DMS114 treated with DMSO at 0.1 percent for 48 hours (cell line): ENCODE results near the gene AMOTL1.
A peak's percentile ranks its signal among the peaks of the same experiment; 100 is the strongest.
"Not testable (repeated sequence)": the region's sequence is repeated elsewhere in the genome, so short reads cannot be mapped to it uniquely, and the experiment has no call there.

Experiments
- DNase-seq: peaks from one replicate; lab custom pipeline; 2025; ENCODE audit not compliant: unreplicated experiment; lab: John Stamatoyannopoulos, UW

AMOTL1 gene

DNA sequence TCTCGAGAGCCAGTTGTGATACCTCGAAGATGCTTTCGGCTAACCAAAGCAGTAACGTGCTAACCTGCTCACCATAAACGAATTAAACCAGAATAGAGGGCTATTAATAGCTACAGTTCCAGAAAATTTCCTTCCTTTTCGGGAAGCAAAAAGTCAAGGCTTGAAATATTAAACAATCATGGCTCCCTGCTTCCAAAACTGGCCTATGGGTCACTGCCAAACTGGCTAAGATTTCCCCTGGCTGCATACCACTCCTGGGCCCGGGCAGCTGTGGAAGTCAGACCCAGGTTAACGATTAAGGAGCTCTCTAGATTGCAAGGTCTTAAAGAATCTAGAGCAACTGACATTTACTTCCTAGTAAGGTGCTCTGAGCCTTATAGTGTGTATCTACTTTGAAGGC, 1.7 kb downstream of the AMOTL1 start:
- no peak for DNase-seq

GRCh38 chr11:94770563-94771120, 2.5 kb downstream of the AMOTL1 start:
- no peak for DNase-seq

GRCh38 chr11:94771390-94771789, 3.2 kb downstream of the AMOTL1 start:
- no peak for DNase-seq

GRCh38 chr11:94771951-94772350, 3.8 kb downstream of the AMOTL1 start:
- DNase-seq, result no peak

DNA sequence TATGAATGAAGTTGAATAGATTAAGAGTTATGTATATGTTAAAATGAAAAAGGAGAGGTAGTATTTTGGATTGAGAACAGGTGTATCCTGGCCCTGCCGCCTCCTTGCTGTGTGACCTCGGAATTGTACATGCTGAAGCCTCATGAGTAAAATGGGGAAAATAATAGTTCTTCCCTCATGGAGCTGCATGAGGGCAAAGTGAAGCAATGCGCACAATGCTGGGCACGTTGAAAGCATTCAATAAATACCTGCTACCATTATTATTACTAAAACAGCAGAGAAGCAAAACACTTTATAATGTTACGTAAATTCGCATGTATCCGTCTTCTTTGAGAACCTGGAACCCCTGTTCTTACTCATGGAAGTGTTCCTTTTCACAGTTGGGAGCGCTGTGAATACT, 5.7 kb downstream of the AMOTL1 start:
- no peak for DNase-seq

DNA sequence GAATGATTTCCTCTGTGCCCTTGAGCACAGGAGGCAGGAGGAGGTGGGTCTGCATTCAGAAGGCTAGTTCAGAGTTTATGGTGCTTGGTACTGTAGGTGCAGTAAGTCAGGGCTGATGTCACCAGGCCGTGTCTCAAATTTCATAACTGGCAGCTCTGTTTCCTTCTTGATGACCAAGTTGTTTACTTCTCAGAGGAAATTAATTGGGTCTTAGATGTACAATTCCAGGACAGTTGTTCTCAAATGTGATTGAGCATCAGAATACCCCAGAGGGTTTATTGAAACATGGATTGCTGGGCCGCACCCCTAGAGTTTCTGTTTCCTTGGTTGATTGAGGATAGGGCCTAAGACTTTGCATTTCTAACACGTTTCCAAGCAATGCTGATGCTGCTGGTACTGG, 6.2 kb downstream of the AMOTL1 start:
- DNase-seq, result no peak

- no peak for DNase-seq
These were observed 7.6 kb downstream of the AMOTL1 start for GRCh38 chr11:94775567-94776327.

DNA sequence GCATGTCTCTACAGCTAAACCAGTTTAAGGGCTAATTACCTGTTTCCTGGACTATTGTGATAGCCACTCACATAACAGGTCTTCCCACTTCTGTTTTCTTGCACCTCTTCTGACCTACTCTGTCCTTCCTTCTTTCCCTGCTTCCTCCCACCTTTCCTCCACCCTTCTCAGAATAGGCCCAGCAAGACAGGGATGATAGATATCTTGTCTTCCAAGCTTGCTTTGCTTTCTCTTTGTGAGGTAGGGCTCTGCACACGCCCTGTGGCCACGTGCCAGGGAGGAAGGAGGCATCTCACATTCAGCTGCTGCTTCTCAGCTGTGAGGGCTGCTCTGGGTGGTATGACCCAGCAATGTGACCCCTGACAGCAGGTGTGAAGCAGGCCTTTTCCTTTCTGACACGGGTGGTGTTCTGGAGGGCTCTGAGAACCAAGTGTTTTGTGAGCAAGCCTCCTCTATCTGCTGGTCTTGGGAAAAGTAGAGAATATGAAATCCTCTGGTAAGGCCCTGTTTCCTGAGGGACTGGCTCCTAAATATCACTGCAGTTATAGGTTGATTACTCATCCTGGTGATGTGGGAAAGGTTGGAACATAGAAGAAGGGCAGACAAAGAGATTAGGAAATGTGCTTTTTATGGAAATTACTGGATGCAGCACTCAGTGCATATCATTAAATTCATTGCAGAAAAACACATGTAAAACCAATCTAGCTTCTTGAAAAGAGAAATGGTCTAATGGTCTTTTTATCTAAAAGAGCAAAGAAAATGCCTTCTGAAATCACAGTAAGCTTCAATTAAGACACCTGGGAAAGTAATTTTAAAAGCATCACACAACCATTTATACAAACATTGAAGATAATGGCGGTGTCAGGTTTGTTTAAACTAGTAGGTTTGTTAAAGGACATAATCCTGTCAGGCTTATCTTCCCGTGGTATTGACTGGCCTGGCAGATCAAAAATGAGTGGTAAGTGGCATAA, 8.5 kb downstream of the AMOTL1 start:
- no peak for DNase-seq

DNA sequence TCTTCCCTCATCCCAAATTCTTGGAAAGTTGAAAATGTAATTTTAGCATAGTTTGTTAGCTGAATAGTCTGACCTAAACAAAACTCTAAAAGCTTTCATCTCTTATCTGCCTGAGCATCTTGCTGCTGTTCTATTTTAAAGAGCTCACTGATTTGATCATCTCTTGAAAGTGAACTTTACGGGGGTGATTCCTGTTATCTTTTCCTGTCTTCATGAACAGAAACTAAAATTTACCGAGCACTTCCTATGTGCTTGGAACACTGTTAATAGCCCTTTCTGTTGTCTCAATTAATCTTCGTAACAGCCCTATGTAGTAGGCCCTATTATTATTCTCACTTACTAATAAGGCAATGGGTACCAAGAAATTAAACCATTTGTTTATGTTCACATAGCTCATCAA, 12.3 kb downstream of the AMOTL1 start:
- DNase-seq, result no peak

GRCh38 chr11:94781837-94782236, 13.7 kb downstream of the AMOTL1 start:
- DNase-seq, result no peak

DNA sequence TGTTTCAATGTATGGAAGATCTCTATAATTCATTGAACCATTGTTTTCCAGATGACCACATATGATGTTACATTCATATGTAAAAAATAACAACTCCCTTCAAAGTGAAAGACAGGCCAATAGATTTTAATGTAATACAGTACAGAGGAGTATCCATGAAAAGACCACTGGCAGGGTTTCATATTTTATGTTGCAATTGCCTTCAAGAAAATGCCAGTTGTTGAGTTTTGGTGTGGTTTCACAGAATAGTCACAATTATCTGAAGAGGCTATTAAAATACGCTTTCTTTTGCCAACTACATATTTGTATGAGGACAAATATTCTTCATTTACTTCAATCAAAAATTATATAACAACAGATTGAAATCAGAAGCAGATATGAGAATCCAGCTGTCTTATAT, 14.3 kb downstream of the AMOTL1 start:
- no peak for DNase-seq

DNA sequence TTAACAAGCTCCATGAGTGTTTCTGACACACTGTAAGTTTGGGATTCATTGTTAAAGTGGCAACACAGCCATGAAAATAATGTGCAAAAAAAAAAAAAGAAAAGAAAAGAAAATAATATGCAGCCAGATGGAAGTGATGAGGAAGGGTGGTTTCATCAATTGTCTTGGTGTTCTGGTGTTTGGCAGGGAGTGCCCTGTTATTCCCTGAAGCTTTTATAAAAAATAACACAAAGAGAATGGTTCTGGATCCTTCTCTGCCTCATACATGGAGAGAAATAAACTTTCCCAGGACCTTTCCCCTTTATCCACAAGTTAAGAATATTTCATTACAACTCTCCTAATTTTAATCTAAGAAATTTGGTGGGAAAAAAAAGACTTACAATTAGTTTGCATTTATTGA, 16.7 kb downstream of the AMOTL1 start:
- no peak for DNase-seq

DNA sequence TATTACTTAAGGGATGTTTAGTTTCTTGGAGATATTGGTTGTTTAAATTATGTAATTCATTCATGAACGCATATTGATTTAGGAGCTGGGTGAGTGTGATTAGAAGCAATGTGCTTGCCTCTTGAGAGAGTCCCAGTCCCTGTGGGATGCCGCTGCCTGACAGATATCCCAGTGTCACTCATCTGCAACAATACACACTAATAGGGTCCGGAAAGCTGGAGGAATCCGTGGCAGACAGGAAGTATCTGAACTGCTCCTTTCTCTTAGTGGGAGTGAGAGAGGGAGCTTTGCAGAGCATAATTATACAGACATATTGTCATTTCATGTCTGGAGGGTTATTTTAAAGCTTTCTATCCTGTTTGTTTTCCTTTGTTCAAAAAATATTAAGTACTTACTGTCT, 17.4 kb downstream of the AMOTL1 start:
- DNase-seq, result no peak

DNA sequence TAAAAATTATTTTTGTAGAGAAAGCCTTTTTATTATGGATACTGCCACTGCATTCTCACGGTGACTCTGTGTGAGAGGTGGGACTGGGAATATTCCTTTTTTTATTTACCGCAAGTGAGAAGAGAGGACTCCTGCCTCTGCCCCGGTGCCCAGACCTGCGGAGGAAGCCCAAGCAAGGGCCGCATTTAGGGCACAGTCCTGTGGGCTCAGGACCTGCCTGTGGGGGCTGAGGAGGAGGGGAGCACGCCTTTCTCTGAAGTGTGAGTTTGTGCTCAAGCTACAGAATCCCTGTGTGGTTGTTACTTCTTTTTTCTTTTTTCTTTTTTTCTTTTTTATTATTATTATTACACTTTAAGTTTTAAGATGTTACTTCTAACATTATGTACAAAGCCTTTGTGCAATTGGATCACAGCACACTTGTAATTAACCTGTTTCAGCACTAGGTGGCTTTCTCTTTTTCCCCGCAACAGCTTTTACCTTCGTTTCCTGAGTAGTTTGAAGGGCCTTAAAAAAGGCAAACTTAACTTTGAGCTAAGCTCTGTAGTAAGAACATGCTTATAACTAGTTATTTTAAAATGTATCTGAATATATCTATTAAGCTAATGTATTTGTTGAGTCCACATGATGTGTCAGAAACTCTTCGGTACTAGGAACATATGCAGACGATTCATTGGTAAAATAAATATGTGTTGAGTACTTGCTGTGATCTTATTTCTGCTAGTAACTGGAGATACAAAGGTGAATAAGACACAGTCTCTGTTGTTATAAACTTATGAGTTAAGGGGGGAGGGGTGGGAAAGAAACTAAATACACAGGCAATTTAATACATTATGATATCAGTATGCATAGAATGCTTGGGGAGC, 18.3 kb downstream of the AMOTL1 start:
- peak; percentile 24 for DNase-seq

DNA sequence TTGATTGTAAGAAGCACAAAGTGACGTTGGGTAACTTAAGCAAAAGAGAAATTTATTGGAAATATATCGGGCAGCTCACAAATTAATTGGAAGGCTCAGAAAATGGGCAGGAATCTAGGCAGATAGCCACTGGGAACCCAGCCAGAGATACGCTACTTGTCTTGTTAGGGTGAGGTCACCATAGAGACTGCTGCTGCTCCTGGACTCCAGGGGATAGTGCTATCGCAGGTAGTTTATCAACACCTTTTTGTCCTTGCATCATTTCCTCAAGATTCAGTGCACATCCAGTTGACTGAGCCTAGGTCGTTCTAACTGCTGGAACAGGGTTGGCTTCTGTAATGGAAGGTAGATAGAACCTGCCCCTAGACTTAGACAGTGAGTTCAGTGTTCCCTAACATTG, 19.6 kb downstream of the AMOTL1 start:
- no peak for DNase-seq

DNA sequence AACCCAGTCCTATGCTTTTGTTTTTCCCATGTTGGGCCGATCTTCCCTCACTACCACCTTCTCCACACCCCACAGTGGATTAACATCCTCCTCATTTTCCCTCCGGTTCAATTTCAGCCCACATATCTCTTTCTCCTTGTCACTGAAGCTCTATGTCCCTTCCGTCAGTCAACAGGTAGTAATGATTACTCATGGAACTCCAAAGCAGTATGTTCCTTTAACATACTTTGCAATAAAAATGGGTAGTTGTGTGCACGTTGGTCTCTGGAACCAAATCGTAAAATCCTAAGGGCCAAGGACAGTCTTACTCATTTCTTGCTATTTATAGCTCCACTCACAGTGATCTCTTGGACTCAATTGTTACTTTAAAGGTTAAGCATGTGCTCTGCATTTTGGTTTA, 20.2 kb downstream of the AMOTL1 start:
- no peak for DNase-seq

DNA sequence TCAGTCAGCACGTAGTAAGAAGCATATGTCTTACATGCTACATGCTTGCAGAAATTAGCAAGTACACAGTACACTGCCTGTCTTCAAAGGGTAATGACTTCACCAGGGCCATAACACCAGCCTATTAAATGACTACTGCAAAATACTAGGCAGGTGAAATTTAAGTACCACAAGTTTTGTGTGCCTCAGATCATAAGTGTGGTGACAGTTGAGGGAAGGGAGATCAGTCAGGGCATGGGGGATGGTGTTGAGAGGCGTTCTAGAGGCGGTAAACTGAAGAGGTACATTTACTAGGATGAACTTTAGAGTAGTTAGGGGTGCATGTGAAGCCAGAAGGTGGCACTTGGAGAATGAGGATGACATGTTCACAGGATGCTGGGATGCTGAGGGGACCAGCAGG, 22.0 kb downstream of the AMOTL1 start:
- no peak for DNase-seq

- DNase-seq, result no peak
These were observed 22.6 kb downstream of the AMOTL1 start for GRCh38 chr11:94790661-94791180.

DNA sequence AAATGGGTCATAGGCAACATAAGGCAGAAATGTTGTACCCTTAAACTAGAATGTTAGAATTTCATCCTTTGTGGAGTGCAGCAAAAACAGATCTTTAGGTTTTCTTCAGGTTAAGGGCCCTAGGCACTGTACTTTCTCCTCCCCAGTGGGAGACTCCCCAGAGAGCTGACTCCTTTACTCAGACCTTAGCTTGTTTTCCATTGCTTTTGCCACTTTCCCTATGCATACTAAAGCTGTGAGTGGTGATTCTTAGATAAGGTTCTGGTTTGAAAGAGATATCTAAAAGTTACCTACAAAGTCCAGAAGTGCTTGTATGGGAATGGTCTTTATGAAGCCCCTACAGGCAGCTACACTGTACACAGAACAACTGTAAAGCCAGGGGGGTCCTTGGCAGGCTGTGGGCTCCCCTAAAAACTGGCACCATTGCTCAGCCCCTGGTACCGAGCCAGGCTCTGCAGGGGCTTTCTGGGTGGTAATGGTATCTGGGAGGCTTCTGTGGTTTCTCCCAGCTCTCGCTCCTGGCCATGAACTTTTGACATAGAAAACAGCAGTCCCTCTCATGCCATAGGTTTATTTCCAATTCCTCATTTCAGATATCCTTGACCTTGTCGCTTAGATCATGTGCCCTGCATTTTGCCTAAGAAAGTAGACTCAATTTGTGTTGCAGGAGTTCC, 23.2 kb downstream of the AMOTL1 start:
- no peak for DNase-seq

GRCh38 chr11:94791942-94792341, 23.8 kb downstream of the AMOTL1 start:
- not testable (repeated sequence) for DNase-seq
